Uterus (tissue), 2 donors: ENCODE data around the gene MID1IP1.

Experiments used
- CTCF ChIP-seq, 4 experiments: fragments of 200-600 bp in 2 of 4; fragments of 450-650 bp in 2 of 4; sonication (generic) in 2 of 4; IDR thresholded peaks; one replicate each; pipeline ENCODE4 v1.5.1; 2016 to 2019; ENCODE audit warnings: antibody characterized with exemption in 4 of 4, mild to moderate bottlenecking in 2 of 4, moderate library complexity in 1 of 4
- POLR2A ChIP-seq, 2 donors: fragments of 450-650 bp; IDR thresholded peaks; one replicate each; pipeline ENCODE4 v1.6.1; 2016; ENCODE audit warnings: antibody characterized with exemption in 2 of 2, mild to moderate bottlenecking in 1 of 2, moderate library complexity in 1 of 2

GRCh38 chrX:38796946-38797345 lies 4.3 kb upstream of the MID1IP1 start:
- TF ChIP-seq POLR2A (IDR thresholded peaks at IDR 0.05) (no peak), CTCF (IDR thresholded peaks at IDR 0.05) (no peak)
